ENCODE results near the gene MAGI2. TPM values are rescaled to one million over a fixed set of nuclear protein-coding genes. Genes with fewer than 3 reads are reported as not detected.

The MAGI2 gene
- total RNA-seq, 1 experiment from 2014 or later = 14.3 TPM

- H3K27ac Mint-ChIP-seq = no peak overlapping the region
- Histone ChIP-seq H3K4ac (ENCODE audit: low read depth, low read length) (no peak overlapping the region), H2AK5ac (ENCODE audit: insufficient read length, low read length) (no peak overlapping the region), H3K56ac (ENCODE audit: insufficient read length, low read depth, low read length) (no peak overlapping the region), H4K5ac (ENCODE audit: insufficient read length, low read depth, low read length) (no peak overlapping the region), H3K4me1 (ENCODE audit: insufficient read depth, low read length) (no peaks in the 10 kb centered on the region; the same call in 1 of the 2 replicates), H2AFZ (ENCODE audit: low read length) (no peak overlapping the region), H2BK20ac (ENCODE audit: low read depth, low read length, poor library complexity, severe bottlenecking) (no peak overlapping the region), H4K8ac (replicated peaks; ENCODE audit: insufficient read length, low read depth, low read length) (no peak overlapping the region), H2BK5ac (ENCODE audit: insufficient read length, low read length) (no peak overlapping the region), H3K79me2 (ENCODE audit: insufficient read depth, low read length) (no peaks in the 10 kb centered on the region), H3K18ac (ENCODE audit: insufficient read length, low read depth, low read length) (no peak overlapping the region), H3K79me1 (ENCODE audit: insufficient read depth, low read depth, low read length, poor library complexity, severe bottlenecking) (no peaks in the 10 kb centered on the region), H3K14ac (ENCODE audit: insufficient read depth, low read length) (no peak overlapping the region), H3K27me3 (ENCODE audit: insufficient read depth, low read length) (no peaks in the 10 kb centered on the region; the same call in 1 of the 2 replicates), H2BK15ac (ENCODE audit: low read depth, low read length) (no peak overlapping the region), H3K9me3 (ENCODE audit: control insufficient read depth, low read depth, low read length) (no peaks in the 10 kb centered on the region), H2BK120ac (ENCODE audit: low read depth, low read length, poor library complexity, severe bottlenecking) (no peak overlapping the region), H3K23ac (ENCODE audit: insufficient read length, low read depth, low read length) (no peak overlapping the region), H3K4me2 (ENCODE audit: insufficient read depth, insufficient read length, low read length) (no peak overlapping the region), H3T11ph (ENCODE audit: low read length) (no peak overlapping the region), H4K91ac (ENCODE audit: insufficient read length, low read depth, low read length) (no peak overlapping the region), H2BK12ac (ENCODE audit: insufficient read length, low read depth, low read length) (no peak overlapping the region), H3K27ac (ENCODE audit: insufficient read length, low read depth, low read length) (no peak overlapping the region), H3K9ac (ENCODE audit: extremely low read depth, insufficient read length, low read length) (no peak overlapping the region), H4K20me1 (ENCODE audit: control insufficient read depth, insufficient read depth, insufficient read length) (no peaks in the 10 kb centered on the region), H3K23me2 (ENCODE audit: insufficient read length, low read depth, low read length, poor library complexity, severe bottlenecking) (no peaks in the 10 kb centered on the region)
- no peak overlapping the region for H3K4me3 Mint-ChIP-seq
- no peak for DNase-seq
- no peaks in the 10 kb centered on the region for H3K27me3 Mint-ChIP-seq (ENCODE audit: low read depth)
- peaks cover 0 to 3% (median 0%) of the 10 kb centered on the region in 3 experiments; a peak in 2 of 7 replicates for H3K36me3 Mint-ChIP-seq (ENCODE audit: insufficient read depth in 1 of 3, low read depth in 3 of 3)
- peaks cover 6 to 8% of the 10 kb centered on the region in 2 experiments for H3K4me1 Mint-ChIP-seq
- H3K9me3 Mint-ChIP-seq = no peaks in the 10 kb centered on the region
- no CpG with 5 or more reads among the region's 6 CpGs for WGBS (ENCODE audit: extremely low coverage, insufficient read length, low lambda C conversion rate)
- no peak for TF ChIP-seq CTCF (conservative IDR thresholded peaks at IDR 0.05)
These were observed 816.7 kb downstream of the MAGI2 start for GRCh38 chr7:78636727-78637126.
